Mesenteric fat pad (tissue), 1 donor: ENCODE measurements around the gene CATSPERB. TPM values are rescaled to one million over a fixed set of nuclear protein-coding genes. Genes with fewer than 3 reads are reported as not detected.
"Not testable (repeated sequence)": the region's sequence is repeated elsewhere in the genome, so short reads cannot be mapped to it uniquely, and the experiment has no call there.

Experiments
- DNase-seq: peaks from one replicate; pipeline ENCODE4 v3.0.0-alpha.2; 2020; ENCODE audit warnings: low spot score
- total RNA-seq: library from RNA; stranded (reverse); fragmentation: NEBNext Ultra II Directional; extraction: Animal tissue kit (Norgen Biotek cat#: 25700); gene quantifications from one replicate; pipeline ENCODE4 v1.2.1, GENCODE V29; 2021
- donor health status: DM: yes; HTN: yes; CAD: no.

The CATSPERB gene
- total RNA-seq, 1 donor from 2014 or later, result 2.0 TPM

DNA sequence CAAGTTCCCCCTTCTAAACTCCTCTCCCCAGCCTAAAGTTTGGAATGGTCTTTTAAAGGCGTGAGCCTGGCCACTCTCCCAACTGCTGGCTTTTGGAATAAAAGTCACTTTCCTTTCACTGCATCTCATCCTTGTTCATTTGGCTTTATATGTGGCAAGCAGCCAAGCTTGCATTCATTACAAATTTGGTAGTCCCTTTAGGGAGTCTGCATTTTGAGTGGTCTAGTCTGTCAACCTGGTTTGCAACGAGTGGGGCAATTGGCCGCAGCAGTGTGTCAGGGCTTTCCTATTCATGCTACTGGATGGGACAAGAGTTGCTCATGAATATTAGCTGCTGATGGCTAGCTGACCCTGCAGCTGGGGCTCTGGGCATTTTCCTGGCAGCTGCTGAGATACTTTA, 57.0 kb downstream of the CATSPERB start:
- no peak for DNase-seq

DNA sequence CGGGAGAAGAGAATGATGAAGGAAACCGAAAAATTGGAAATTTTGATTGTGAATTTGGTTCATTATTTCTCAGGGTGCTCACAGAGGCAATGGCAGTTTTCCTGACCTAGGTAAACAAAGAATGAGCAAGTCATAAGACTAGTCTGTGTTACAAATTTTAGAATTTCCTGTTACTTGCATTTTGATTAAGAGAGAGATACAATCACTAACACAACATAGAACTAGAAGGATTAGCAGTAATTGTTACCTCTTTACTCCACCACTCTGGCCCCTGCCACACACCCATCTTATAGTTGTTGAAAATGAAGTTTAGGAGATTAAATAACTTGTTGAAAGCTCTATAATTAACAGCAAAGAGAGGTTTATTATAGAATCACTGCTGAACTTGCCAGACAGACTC, 62.0 kb downstream of the CATSPERB start:
- no peak for DNase-seq

DNA sequence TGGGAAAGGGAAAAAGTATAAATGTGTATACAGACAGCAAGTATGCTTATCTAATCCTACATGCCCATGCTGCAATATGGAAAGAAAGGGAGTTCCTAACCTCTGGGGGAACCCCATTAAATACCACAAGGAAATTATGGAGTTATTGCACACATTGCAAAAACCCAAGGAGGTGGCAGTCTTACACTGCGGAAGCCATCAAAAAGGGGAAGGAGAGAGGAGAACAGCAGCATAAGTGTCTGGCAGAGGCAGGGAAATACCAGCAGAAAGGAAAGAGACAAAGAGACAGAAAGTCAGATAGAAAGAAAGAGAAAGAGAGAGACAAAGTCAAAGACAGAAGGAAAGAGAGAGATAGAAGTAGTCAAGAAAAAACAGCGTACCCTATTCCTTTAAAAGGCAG, 64.8 kb downstream of the CATSPERB start:
- not testable (repeated sequence) for DNase-seq

DNA sequence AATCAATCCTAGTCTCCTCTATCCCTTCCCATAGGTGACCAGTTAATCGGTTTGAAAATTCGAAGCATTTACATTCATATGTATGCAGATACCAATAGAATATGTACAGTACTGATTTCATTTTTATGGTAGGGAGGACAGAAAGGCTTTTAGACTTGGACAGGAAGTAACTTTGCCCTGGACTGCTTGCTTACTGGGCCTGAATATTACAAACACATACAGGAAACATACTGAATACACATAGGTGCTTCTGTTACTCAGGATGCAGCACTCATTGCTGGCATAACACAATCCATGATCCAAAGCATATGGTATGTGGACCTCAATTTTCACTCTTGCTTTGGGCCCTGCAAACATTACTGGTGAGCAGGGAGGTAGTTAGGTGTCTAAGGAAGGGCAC, 71.1 kb downstream of the CATSPERB start:
- no peak for DNase-seq

DNA sequence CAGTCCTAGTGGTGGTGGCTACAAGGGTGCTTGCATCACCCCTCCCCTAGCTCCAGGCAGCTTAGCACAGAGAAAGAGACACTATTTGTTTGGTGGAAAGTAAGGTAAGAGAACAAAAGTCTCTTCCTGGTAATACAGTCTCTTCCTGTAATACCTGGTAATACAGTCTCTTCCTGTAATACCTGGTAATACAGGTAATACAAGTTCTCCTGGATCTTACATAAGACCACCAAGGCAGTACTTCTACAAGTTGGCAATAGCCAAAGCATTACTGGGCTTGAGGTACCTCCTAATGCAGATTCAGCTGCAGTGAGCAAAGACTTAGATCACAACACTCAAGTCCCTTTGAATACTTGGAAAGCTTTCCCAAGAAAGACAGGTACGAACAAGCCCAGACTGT, 77.0 kb downstream of the CATSPERB start:
- no peak for DNase-seq

DNA sequence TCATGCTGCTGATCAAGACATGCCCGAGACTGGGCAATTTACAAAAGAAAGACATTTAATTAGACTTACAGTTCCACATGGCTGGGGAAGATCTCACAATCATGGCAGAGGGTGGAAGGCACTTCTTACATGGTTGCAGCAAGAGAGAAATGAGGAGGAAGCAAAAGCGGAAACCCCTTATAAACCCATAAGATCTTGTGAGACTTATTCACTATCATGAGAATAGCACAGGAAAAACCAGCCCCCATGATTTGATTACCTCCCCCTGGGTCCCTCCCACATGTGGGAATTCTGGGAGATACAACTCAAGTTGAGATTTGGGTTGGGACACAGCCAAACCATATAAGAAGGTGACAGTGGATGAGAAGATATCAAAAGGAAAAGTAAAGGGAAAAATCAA, 78.4 kb downstream of the CATSPERB start:
- no peak for DNase-seq

DNA sequence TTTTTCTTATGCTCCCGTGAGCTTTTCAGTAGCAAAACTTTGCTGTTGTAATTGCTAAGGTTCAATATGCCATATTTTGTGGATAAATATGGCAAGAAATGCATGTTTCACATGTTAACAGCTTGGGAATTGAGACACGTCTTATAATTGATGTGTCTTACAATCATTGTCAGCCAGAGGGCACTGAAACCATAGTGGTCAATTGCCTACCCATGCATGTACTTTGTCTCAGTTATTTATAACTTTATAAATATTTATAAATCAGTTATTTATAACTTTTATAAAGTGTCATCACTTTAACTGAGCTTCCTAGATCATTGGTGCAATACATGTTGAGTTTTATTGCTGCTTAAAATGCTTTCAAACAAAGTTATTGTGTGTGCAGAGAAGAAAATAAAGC, 82.0 kb downstream of the CATSPERB start:
- no peak for DNase-seq

DNA sequence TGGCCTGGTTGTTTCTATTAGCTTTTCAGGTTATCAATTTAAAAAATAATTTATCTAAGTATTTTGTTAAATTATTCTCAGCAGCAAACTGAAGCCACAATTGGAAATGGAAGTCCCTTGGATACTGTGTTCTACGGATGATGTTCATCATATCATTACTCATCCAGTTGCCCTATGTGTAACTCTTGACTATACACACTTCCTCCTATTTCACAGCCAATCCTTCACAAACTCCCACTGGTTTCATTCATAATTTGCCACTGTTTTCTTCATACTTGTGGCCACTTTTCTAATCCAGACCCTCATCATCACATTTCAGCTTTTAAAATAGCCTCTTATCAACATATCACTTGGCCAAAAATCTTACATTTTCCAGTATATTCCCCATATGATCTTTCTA, 84.0 kb downstream of the CATSPERB start:
- no peak for DNase-seq

DNA sequence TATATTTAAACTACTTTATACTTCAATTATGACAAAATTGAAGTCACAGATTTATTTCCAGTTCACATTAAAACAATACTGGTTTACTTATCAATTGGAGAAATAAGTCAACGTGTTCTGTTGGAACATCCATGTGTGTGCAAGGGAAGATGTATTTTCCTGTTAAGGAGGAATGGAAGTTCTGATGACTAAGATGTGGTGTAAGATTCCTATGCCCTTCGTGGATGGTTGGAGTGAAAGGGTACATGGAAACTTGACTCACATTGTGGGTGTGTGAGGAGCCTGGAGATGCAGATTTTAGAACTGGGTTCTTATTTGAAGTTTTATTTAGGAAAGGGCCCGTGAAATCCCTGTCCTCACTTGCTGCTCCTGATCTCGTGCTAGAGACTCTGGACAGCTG, 95.3 kb downstream of the CATSPERB start:
- DNase-seq, result no peak

DNA sequence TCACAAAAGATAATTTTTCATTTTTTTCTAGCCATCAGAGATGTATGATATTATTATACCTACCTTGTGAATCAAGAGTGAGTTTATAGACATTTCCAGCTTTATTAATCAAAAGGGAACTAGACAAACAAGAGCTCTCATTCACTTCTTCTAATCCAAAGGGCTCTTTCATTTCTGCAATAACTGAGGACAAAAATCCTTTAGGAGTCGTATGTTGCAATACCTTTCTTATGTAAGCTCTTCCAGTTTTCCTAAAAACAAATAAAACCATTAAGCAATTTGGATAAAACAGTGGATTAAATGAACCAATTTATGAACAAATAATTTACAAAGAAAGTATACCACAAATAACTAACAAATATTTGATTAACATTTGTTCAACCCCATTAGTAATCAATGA, 107.1 kb downstream of the CATSPERB start:
- no peak for DNase-seq

DNA sequence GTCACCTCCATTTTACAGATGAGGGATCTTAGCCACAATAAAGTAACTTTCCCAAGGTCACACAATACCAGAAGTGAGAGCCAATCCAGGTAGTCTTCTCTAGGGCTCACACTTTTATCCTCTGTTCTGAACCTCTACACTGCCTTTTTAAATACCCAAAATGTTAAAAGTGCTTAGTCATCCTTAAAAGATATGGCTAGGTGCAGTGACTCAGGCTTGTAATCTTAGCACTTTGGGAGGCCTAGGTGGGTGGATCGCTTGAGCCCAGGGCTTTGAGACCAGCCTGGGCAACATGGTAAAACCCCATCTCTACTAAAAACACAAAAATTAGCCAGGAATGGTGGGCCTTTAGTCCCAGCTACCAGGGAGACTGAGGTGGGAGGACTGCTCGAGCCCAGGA, 117.7 kb downstream of the CATSPERB start:
- no peak for DNase-seq

DNA sequence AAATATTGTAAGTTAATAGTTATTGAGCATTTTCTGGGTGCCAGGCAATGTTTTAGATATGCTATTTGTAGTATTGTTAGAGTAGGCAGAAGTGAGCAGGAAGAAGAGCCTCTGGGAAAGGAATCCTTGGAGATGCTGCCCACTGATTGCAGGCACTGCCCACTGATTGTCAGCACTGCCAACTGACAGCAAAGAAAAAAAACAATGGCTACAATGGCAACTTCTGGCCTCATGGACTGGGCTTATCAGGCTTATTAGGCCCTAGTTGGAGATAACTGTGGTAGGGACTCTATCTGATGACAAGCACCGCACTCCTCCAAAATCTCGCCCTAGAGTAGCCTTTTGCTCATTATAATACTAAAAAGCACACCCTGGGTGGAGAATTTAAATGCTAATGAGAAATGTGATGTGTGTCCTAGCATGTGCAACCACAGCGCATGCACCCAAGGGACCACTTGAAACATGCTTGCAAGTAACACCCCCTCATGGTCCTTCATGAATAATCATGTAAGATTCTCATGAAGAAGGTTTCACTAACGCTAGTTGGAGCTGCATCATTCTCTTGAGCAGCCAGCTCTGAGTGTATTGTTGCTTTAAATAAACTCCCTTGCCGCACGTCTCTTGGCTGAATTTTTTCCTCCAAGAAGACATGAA, 118.3 kb downstream of the CATSPERB start:
- DNase-seq, result no peak

DNA sequence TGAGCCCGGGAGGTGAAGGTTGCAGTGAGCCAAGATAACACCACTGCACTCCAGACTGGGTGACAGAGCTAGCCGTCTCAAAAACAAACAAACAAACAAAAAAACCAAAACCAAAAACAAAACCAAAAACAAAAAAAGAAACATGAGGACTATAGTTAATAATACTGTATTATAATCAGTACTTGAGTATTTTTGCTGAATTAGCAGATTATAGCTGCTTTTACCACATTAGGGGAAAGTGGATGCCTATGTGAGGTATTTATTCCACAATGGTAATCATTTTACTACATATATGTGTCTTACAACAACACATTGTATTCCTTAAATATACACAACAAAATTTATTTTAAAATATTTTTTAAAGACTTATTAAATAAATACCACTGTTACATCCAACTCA, 120.4 kb downstream of the CATSPERB start:
- DNase-seq, result no peak

DNA sequence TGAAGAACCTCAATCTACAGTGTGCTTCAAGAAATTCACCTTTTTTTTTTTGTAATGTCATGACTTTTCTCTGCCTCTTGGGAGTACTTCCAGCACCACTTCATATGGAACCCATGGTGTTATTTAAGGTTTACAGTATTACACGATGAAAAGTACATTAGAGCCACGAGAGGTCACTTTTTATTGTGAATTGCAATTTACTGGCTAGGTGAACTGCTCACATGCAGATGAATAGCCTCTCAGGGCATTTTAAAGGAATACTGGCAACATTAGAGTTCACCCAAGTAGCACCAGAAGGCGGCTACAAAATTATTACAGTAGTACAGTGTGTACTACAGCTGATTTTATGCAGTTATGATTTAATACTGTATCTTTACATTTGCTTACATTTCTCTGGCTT, 122.7 kb downstream of the CATSPERB start:
- DNase-seq, result no peak

DNA sequence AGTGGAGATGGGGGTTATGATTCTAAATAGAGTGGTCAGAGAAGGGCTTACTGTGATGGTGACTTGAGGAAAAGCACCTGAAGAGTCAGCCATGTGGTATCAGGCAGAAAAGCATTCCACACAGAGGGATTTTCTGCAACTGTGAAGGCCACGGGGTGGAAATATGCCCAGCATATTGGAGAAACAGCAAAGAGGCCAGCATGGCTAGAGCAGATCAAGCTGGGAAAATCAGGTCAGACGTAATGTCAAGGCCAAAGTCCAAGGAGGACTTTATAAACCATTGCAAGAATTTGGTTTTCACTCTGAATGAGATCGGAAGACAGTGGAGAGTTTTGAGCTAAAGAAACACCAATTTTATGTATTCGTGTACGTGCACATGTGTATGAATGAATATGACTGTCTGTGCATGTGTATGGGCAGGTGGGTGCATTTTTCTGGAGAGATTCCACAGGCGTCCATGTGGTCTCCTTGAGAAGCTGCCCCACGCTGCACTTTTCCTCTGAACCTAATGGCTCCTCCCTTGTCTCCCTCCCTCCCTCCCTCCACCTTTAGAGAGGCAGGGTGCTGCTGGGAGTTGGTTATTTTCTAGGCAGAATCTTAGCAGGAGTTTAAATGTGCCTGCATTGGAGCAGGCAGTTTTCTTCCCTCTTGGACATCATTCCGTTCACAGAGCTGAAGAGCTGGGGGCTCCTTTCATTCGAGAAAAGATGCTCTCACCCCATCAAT, 124.4 kb downstream of the CATSPERB start:
- DNase-seq, result no peak

DNA sequence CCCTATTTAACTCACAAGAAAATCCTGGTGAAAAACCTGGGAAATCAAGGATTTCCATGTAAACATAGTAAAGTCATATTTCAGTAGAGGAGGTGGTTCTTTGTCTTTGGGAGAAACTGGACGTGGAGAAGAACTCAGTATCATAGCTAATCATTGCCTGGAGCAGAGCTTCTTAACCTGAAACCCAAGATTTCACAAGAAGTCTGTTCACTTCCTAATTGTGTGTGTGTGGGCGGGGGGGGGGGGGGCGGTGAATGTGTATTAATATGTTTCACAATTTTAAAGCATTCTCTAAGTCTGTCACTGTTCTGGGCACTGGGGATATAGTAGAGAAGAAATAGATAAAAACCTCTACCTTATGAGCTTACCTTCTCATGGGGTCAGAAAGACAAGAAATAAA, 125.0 kb downstream of the CATSPERB start:
- DNase-seq, result no peak

DNA sequence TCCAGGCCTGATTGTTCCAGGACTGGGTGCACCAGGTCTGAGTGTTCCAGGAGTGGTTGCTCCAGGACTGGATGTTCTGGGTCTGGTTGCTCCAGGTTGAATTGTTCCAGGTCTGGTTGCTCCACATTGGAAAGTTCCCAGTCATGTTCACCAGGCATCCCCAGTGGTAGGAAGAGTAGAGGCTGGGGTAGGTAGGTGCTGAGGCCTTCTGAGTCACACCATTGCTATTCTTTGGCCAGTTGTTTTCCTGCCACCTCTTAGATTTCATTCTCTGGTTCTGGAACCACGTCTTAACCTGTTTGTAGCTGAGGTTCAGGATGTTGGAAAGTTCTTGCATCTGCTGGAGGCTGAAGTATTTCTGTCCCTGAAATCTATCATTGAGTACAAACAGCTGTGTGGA, 127.3 kb downstream of the CATSPERB start:
- DNase-seq, result not testable (repeated sequence)

DNA sequence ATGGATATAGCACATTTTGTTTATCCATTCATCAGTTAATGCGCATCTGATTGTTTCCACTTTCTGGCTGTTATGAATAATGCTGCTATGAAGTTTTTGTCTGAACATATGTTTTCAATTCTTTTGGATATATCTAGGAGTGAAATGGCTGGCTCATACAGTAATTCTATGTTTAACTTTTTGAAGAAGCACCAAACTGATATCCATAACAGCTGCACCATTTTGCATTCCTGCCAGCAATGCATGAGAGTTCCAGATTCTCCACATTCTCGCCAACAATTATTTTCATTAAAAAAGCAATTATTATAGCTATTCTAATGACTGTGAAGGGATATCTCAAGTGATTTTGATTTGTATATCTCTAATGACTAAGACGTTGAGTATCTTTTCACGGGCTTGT, 131.9 kb downstream of the CATSPERB start:
- no peak for DNase-seq

DNA sequence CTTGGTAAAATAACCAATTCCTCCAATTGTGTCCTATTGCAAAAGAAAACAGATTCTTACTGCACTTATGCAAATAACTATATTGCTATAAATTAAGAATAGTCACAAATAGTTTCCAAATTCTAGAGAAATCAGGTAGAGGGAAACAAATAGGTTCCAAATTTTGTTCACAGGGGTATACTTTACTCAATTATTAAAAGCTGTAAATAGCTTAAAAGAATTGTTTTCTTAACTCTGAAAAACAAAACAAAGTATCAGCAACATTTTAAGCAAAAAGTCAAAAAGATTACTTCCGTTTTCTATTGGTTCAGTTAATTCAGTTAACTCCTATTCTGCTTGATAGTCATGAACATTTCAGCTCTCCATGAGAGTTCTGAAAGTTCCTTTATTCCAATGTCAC, 136.2 kb downstream of the CATSPERB start:
- no peak for DNase-seq

DNA sequence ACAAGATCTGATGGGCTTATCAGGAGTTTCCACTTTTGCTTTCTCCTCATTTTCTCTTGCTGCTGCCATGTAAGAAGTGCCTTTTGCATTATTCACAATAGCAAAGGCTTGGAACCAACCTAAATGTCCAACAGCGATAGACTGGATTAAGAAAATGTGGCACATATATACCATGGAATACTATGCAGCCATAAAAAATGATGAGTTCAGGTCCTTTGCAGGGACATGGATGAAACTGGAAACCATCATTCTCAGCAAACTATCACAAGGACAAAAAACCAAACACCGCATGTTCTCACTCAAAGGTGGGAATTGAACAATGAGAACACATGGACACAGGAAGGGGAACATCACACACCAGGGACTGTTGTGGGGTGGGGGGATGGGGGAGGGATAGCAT, 137.9 kb downstream of the CATSPERB start:
- not testable (repeated sequence) for DNase-seq

DNA sequence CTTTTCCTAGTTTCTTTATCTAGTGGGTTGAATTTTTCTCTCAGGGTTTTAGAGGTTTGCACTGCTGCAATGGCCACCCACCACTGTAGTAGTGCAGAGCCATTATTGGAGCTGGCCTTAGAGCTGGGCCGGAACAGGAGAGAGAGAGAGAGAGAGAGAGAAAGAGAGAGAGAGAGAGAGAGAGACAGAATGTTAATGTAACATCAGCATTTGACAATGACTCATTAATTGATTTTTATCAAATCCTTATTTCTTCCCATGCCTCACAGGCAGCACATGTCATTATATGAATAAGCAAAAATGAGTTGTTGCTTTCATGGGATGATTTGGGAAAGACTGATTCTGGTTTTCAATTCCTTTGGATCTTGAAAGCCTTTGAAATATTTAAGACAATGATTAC, 145.5 kb downstream of the CATSPERB start:
- DNase-seq, result no peak

DNA sequence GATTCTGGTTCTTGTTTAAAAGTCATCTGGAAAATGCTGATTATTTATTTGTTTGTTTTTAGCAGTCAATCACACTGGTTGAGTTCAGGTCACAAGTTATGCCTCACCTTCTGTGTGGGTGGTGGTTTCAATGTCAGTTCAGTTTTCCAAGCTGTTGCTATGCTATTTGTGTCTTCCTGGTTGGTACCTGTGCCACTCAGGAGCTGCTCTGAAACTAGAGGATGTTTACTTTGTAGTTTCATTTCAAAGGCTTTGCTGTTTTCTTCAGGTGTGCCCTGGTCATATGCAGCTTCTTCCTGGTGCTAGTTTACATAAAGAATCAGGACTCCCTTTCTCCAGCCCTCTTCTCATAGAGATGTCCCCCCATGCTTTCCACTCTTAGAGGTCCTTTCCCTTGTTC, 146.0 kb downstream of the CATSPERB start:
- no peak for DNase-seq

DNA sequence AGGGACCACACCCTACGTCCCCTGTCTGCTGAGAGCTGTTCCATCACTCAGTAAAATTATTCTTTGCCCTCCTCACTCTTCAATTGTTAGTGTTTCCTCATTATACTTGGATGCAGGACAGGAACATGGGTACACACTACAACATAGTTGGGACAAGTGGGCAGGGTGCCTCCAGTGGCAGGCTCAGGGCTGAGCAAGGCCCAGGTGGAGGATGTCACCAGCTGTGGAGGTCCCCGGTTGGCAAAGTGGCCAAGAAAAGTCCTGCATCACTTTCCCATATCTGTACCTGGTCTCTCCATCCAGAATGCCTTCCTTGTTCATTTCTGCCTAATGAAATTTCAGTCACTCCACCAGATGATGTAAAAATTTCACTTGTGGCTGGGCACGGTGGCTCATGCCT, 149.1 kb downstream of the CATSPERB start:
- no peak for DNase-seq
